Parathyroid adenoma (tissue), 2 donors: ENCODE data around the gene ARHGAP1.

Source experiments
- H2AFZ ChIP-seq: fragments of 300-600 bp; sonication (generic); one replicate; pipeline ENCODE4 v1.7.0; 2017; ENCODE audit warnings: antibody characterized with exemption, mild to moderate bottlenecking
- H3K27ac ChIP-seq: fragments of 300-600 bp; sonication (generic); one replicate; pipeline ENCODE4 v1.7.0; 2017
- H3K27me3 ChIP-seq: fragments of 300-600 bp; sonication (generic); one replicate; pipeline ENCODE4 v1.7.0; 2017; ENCODE audit warnings: low read length; ENCODE audit not compliant: control insufficient read depth, insufficient read depth
- H3K36me3 ChIP-seq: fragments of 300-600 bp; sonication (generic); one replicate; pipeline ENCODE4 v1.7.0; 2017; ENCODE audit warnings: low read length; ENCODE audit not compliant: control insufficient read depth, insufficient read depth
- H3K4me1 ChIP-seq: fragments of 300-600 bp; sonication (generic); one replicate; pipeline ENCODE4 v1.7.0; 2017; ENCODE audit warnings: control low read depth
- H3K4me2 ChIP-seq: fragments of 300-600 bp; sonication (generic); one replicate; pipeline ENCODE4 v1.7.0; 2017; ENCODE audit warnings: low read length
- H3K4me3 ChIP-seq: fragments of 300-600 bp; sonication (generic); one replicate; pipeline ENCODE4 v1.7.0; 2017; ENCODE audit warnings: low read depth, low read length
- H3K79me2 ChIP-seq: fragments of 300-600 bp; sonication (generic); one replicate; pipeline ENCODE4 v1.7.0; 2017; ENCODE audit warnings: control low read depth
- H3K9ac ChIP-seq: fragments of 300-600 bp; sonication (generic); one replicate; pipeline ENCODE4 v1.7.0; 2017; ENCODE audit warnings: mild to moderate bottlenecking
- H3K9me3 ChIP-seq: fragments of 300-600 bp; sonication (generic); one replicate; pipeline ENCODE4 v1.7.0; 2017; ENCODE audit warnings: low read length; ENCODE audit not compliant: control insufficient read depth
- TF ChIP-seq, protein P1 (sequence below): fragments of 300-600 bp; sonication (generic); IDR thresholded peaks from one replicate; pipeline ENCODE4 v1.7.0; 2017; ENCODE audit warnings: antibody characterized with exemption, mild to moderate bottlenecking
- donor health status: primary hyperparathyroidism.

The ARHGAP1 gene

DNA sequence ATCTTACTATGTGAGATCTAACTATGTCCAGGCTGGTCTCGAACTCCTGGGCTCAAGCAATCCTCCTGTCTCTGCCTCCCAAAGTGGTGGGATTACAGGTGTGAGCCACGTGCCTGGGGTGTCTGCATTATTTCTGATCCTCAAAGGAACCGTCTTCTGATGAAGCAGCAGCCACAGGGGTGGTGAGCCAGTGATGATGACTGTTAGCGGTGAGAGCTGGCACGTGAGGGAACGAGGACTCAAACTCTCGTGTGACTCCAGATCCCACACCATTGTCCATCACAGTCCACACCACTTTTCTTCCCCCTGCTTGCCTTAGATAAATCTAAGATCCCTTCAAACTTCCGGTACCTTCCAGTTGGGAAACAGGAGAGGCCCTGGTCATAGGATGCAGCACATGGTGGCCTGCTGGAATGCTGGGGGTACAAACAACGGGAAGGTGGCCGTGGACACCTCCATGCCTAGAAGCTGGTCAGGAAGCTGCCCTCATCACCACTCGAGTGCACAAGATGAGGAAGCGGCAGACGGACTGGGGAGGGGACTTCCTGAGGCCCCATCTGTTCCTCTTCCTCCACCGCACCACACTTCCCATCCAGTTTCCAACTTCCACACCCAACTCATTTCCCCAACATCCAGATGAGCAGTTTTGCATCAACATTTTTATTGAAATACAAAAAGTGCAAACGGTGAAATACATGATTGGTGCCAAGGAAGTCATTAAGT, 23.8 kb downstream of the ARHGAP1 start:
- no peaks in the 10 kb centered on the region for H3K9me3 ChIP-seq
- TF ChIP-seq, protein P1, sequence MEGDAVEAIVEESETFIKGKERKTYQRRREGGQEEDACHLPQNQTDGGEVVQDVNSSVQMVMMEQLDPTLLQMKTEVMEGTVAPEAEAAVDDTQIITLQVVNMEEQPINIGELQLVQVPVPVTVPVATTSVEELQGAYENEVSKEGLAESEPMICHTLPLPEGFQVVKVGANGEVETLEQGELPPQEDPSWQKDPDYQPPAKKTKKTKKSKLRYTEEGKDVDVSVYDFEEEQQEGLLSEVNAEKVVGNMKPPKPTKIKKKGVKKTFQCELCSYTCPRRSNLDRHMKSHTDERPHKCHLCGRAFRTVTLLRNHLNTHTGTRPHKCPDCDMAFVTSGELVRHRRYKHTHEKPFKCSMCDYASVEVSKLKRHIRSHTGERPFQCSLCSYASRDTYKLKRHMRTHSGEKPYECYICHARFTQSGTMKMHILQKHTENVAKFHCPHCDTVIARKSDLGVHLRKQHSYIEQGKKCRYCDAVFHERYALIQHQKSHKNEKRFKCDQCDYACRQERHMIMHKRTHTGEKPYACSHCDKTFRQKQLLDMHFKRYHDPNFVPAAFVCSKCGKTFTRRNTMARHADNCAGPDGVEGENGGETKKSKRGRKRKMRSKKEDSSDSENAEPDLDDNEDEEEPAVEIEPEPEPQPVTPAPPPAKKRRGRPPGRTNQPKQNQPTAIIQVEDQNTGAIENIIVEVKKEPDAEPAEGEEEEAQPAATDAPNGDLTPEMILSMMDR, result no peak
- H3K4me2 ChIP-seq, result no peak overlapping the region
- H3K27ac ChIP-seq, result no peak overlapping the region
- H3K36me3 ChIP-seq, result no peaks in the 10 kb centered on the region
- no peak overlapping the region for H3K9ac ChIP-seq
- H3K4me1 ChIP-seq, result peaks cover 4% of the 10 kb centered on the region
- H2AFZ ChIP-seq, result no peak overlapping the region
- H3K79me2 ChIP-seq, result no peaks in the 10 kb centered on the region
- H3K27me3 ChIP-seq, result no peaks in the 10 kb centered on the region
- no peak overlapping the region for H3K4me3 ChIP-seq

DNA sequence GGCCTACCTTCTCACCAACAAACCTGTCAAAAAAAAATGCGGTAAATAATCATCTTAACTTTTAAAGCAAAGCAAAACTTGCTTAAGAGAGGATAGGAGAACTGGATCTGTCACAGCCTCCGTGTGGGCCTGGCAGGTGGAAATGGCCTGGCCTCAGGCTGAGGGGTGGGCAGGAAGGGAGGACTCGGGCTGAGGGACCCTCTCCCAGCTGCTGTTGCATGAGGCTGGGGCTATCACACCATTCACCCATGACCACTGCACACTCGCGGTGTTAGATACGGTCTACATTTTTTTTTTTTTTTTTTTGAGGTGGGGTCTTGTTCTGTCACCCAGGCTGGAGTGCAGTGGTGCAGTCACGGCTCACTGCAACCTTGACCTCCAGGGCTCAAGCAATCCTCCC, 24.5 kb downstream of the ARHGAP1 start:
- no peaks in the 10 kb centered on the region for H3K36me3 ChIP-seq

DNA sequence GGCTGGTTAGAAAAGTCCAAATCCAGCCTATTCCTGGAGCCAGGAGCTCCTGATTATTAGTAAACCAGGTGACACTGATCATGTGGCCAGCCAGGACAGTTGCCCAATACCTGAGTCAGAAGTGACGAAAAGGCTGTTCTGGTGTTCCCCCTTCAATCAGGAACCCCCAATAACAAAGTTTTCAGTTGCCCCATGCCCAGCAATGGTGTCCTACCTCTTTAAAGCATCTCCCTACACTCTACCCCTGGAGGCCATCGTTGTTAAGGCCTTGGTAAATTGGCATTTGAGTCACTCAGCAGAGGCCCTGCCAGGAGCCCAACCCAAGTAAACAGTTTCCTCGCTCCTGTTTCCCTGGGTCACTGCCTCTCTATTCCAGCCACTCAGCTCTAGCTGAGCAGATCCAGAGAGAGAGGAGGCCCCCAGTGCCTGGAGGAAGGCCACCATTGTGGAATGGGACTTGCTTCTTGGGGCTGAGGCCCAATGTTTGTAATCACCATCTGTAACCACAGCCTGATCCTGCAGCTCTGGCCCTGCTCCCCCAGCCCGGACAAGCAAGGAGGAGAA, 25.0 kb downstream of the ARHGAP1 start:
- Histone ChIP-seq H3K36me3 (no peaks in the 10 kb centered on the region), H3K79me2 (no peaks in the 10 kb centered on the region), H3K27me3 (no peaks in the 10 kb centered on the region), H3K9ac (no peak overlapping the region), H3K4me2 (no peak overlapping the region), H3K27ac (peak overlapping the region; percentile 59), H3K9me3 (no peaks in the 10 kb centered on the region), H3K4me1 (peaks cover 4% of the 10 kb centered on the region), H3K4me3 (no peak overlapping the region), H2AFZ (peak overlapping the region; percentile 22)
- TF ChIP-seq, protein P1, result no peak

More for the DNA sequence above, 24.5 kb downstream of the ARHGAP1 start:
- no peak overlapping the region for H3K4me2 ChIP-seq
- no peaks in the 10 kb centered on the region for H3K79me2 ChIP-seq
- peaks cover 4% of the 10 kb centered on the region for H3K4me1 ChIP-seq
- no peak overlapping the region for H2AFZ ChIP-seq
- no peak overlapping the region for H3K4me3 ChIP-seq
- TF ChIP-seq, protein P1, result no peak
- no peak overlapping the region for H3K9ac ChIP-seq
- H3K27me3 ChIP-seq, result no peaks in the 10 kb centered on the region
- H3K9me3 ChIP-seq, result no peaks in the 10 kb centered on the region
- peak overlapping the region; percentile 59 for H3K27ac ChIP-seq

DNA sequence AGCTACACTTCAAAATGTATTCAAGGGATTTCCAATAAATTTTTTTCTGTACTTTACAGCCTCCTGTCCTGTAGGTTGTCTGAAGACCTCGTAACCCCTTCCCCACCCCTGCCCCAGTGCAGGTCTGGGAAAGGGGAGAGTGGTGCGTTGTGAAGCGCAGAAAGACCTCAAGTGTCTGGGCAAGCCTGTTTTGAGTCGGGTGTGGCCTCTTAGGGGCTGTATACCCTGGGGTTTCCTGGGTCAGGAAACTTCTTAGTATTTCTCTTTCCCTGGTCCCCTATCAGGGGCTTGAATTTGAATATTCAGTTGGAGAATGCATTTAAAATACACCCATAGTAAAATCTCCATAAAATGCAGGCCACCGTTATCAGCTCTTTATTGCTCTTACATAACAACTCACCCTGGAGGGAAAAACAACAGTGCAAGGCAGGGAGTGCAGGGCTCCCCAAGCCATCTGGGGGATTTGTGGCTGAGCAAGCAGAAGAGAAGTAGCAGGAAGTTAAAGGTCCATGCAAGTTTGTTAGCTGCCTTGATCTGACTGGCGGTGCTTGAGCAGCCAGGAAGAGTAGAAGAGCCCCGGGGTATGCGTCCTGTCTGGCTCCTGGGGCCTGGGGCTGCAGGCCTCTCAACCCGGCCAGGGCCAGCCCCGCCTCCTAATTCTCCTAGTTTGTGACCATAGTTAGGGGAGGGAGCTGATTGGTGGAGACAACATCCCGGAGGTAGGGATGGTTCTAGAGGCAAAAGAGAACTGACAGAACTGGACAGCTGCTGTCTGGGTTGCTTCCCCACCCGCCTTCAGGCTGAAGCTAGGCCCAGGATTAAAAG, 25.7 kb downstream of the ARHGAP1 start:
- Histone ChIP-seq H3K4me2 (no peak overlapping the region), H3K79me2 (no peaks in the 10 kb centered on the region), H3K27ac (peak overlapping the region; percentile 59), H3K27me3 (no peaks in the 10 kb centered on the region), H3K9ac (no peak overlapping the region), H3K4me3 (no peak overlapping the region), H3K4me1 (peaks cover 5% of the 10 kb centered on the region), H2AFZ (no peak overlapping the region), H3K36me3 (no peaks in the 10 kb centered on the region), H3K9me3 (no peaks in the 10 kb centered on the region)
- TF ChIP-seq, protein P1, result no peak
